ENCODE data around the gene ISL2.

Gene ISL2

GRCh38 chr15:76344893-76345582, 8.5 kb downstream of the ISL2 start:
- TF ChIP-seq MYC (IDR thresholded peaks at IDR 0.05; ENCODE audit: low read depth, low read length), result no peak
- TF ChIP-seq POLR2A (IDR thresholded peaks at IDR 0.05; ENCODE audit: extremely low read depth, insufficient read length), result no peak
- TF ChIP-seq MAX (IDR thresholded peaks at IDR 0.05; ENCODE audit: low read depth, low read length), result no peak
- TF ChIP-seq CTCF (IDR thresholded peaks at IDR 0.05; ENCODE audit: low read depth, low read length), result no peak
- no peak overlapping the region for H3K4me3 ChIP-seq (ENCODE audit: low read depth, low read length)
- no peak for DNase-seq (ENCODE audit: low read depth)

GRCh38 chr15:76345583-76345879, 9.0 kb downstream of the ISL2 start:
- no peak overlapping the region for H3K4me3 ChIP-seq (ENCODE audit: low read depth, low read length)
- DNase-seq (ENCODE audit: low read depth), result no peak
- no peak for TF ChIP-seq MAX (IDR thresholded peaks at IDR 0.05; ENCODE audit: low read depth, low read length)
- no peak for TF ChIP-seq POLR2A (IDR thresholded peaks at IDR 0.05; ENCODE audit: extremely low read depth, insufficient read length)
- no peak for TF ChIP-seq CTCF (IDR thresholded peaks at IDR 0.05; ENCODE audit: low read depth, low read length)
- no peak for TF ChIP-seq MYC (IDR thresholded peaks at IDR 0.05; ENCODE audit: low read depth, low read length)

GRCh38 chr15:76345880-76346668, 9.5 kb downstream of the ISL2 start:
- H3K4me3 ChIP-seq (ENCODE audit: low read depth, low read length), result no peak overlapping the region

GRCh38 chr15:76346669-76347481, 10.3 kb downstream of the ISL2 start:
- no peak for DNase-seq (ENCODE audit: low read depth)
- TF ChIP-seq CTCF (IDR thresholded peaks at IDR 0.05; ENCODE audit: low read depth, low read length) (no peak), MYC (IDR thresholded peaks at IDR 0.05; ENCODE audit: low read depth, low read length) (no peak), MAX (IDR thresholded peaks at IDR 0.05; ENCODE audit: low read depth, low read length) (no peak), POLR2A (IDR thresholded peaks at IDR 0.05; ENCODE audit: extremely low read depth, insufficient read length) (no peak)
- H3K4me3 ChIP-seq (ENCODE audit: low read depth, low read length), result no peak overlapping the region

More at GRCh38 chr15:76345880-76346668, 9.5 kb downstream of the ISL2 start:
- no peak for TF ChIP-seq MAX (IDR thresholded peaks at IDR 0.05; ENCODE audit: low read depth, low read length)
- no peak for TF ChIP-seq CTCF (IDR thresholded peaks at IDR 0.05; ENCODE audit: low read depth, low read length)
- no peak for TF ChIP-seq MYC (IDR thresholded peaks at IDR 0.05; ENCODE audit: low read depth, low read length)
- TF ChIP-seq POLR2A (IDR thresholded peaks at IDR 0.05; ENCODE audit: extremely low read depth, insufficient read length), result no peak
- no peak for DNase-seq (ENCODE audit: low read depth)

GRCh38 chr15:76347482-76348055, 11.0 kb downstream of the ISL2 start:
- H3K4me3 ChIP-seq (ENCODE audit: low read depth, low read length), result no peak overlapping the region
- DNase-seq (ENCODE audit: low read depth), result no peak
- TF ChIP-seq CTCF (IDR thresholded peaks at IDR 0.05; ENCODE audit: low read depth, low read length) (no peak), MYC (IDR thresholded peaks at IDR 0.05; ENCODE audit: low read depth, low read length) (no peak), POLR2A (IDR thresholded peaks at IDR 0.05; ENCODE audit: extremely low read depth, insufficient read length) (no peak), MAX (IDR thresholded peaks at IDR 0.05; ENCODE audit: low read depth, low read length) (no peak)

Data from NB4 (cell line).